HG02623 (cell line): ENCODE data around the gene PKIB.
"Not testable (repeated sequence)": the region's sequence is repeated elsewhere in the genome, so short reads cannot be mapped to it uniquely, and the experiment has no call there.

Experiments used
- ATAC-seq: cut with Tn5 transposase; IDR thresholded peaks from one replicate; pipeline ENCODE4 v1.9.1; 2021; ENCODE audit warnings: moderate library complexity; ENCODE audit not compliant: unreplicated experiment

PKIB gene

GRCh38 chr6:122609881-122610689 lies at the start of gene PKIB:
Gene PKIB, plus strand, starts transcription at chr6:122610405. Its CDS starts 107,390 bp downstream, at chr6:122717795.
- peak; percentile 91 for ATAC-seq

DNA sequence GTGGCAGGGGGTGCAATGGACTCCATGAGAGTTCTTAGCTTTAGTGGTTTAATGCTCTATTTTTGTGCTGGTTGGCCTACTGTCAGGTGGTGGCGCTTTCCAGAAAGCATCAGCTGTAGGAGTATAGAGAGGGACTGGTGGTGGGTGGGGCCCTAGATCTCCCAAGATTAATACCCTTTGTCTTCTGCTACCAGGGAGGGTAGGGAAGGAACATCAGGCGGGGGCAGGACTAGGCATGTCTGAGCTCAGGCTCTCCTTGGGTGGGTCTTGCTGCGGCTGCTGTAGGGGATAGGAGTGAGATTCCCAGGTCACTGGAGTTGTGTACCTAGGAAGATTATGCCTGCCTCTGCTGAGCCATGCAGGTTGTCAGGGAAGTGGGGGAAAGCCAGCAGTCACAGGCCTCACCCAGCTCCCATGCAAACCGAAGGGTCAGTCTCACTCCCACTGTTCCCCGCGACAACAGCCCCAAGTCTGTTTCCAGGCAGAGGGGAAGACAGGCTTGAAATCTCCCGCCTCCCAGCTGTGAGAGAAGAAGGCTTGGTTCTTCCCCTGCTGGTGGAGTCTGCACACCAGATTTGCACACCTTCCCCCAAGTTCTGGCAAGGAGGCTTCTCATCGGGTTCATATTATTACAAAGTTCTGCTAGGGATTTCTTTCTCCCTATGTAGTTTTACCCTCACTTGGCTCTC lies 46.7 kb upstream of the PKIB start:
- ATAC-seq = no peak

- no peak for ATAC-seq
Observed at GRCh38 chr6:122564230-122564629, 46.0 kb upstream of the PKIB start.

- ATAC-seq = no peak
Observed at GRCh38 chr6:122565708-122566107, 44.5 kb upstream of the PKIB start.

DNA sequence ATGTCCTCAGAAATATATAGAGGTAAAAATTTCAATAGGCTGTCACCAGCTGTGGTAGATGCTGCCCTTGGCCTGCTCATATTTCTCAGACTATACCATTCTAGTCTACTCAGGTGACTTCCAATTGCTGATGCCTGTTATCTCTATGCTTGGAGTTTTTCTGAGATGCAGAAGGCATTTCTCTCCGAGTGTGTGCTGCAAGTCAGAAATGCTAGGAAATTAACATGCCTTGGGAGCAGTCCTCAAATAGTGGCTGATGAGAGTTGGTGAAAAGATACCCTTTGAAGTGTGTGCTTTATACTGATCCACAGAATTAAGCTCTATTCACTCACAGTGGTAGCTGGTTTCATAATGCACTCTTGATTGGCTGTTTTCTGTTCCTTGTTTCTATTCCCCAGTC lies 43.2 kb upstream of the PKIB start:
- ATAC-seq = no peak

DNA sequence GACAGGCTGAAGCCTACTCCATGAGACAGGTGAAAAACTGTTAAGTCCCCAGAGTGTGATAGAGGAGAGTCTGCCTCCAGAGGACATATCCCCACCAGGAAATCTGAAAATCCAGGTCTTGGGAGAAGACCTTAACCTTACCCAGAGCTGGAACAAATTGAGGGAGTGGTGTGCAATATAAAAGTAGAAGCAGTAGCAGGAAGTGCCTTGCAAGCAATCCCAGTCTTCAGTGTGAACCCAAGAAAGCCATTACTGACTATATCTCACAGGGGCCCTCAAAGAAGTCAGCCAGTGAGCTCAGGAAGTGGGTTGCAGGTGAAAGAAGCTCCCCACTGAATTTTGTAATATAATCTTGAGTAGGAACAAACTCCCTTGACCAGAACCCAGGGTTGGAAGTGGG lies 41.9 kb upstream of the PKIB start:
- no peak for ATAC-seq

GRCh38 chr6:122568797-122569221 lies 41.4 kb upstream of the PKIB start:
- no peak for ATAC-seq

DNA sequence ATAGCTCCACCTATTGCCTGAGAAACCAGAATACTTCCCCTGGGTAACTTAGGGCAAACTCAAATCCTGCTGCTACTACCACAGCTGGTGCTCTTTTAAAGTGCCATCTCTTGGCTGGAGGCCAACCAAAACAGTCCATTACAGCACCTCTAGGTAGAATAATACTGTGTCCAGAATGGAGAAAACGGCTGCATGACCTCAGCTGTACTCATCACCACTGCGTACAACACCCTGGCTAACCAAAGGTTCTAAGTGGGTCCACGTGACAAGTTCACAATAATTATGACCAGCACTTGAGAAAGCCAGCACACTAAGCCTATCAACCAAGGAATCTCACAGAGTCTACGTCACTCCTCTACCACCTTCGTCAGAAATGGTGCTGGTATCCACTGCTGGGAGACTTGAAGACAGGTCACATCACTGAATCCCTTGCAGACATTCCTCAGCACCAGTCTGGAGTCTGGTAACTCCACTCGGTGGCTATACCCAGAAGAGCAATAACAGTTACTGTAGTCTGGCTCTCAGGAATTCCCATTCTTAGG lies 40.9 kb upstream of the PKIB start:
- no peak for ATAC-seq

GRCh38 chr6:122571888-122572287 lies 38.3 kb upstream of the PKIB start:
- ATAC-seq = no peak

GRCh38 chr6:122576888-122577287 lies 33.3 kb upstream of the PKIB start:
- no peak for ATAC-seq

- ATAC-seq = no peak
Observed at GRCh38 chr6:122578961-122579360, 31.2 kb upstream of the PKIB start.

DNA sequence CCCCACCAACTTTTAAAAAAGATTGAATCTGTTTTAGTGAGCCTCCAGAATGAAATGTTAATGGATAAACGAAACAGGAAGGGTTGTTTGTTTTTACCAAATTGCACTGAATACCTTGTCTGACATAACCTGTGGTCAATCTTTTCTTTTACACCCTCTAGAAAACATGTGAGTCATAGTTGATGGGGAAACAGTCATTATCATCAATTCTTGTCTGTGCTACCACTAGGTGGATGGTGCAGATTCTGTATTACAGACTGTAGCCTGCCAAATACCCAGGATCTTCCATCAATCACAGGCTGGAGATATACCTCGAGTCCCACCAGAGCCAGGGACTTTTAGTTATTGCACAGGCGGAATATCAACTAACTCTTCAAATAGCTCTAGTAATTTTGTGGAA lies 29.5 kb upstream of the PKIB start:
- ATAC-seq = no peak

- no peak for ATAC-seq
Observed at GRCh38 chr6:122589115-122589514, 21.1 kb upstream of the PKIB start.

DNA sequence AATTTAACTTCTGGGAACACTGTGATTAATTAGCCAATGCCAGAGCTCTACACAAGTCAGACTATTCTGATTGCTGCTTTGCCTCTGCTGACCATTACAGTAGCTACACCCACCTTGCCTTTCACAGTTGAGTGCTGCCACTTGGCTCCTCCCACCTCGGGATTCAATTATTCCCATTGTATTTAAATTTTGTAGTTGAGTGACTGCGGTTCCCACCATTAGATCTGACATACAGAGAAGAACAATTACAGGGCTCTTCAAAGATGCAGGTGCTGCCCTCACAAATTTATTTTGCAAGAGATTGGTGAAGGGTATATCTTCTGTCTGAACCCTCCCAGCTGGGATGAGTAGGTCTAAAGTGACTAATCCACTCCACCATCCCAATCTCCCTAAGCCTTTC lies 11.9 kb upstream of the PKIB start:
- ATAC-seq = not testable (repeated sequence)

- ATAC-seq = no peak
Observed at GRCh38 chr6:122604676-122605075, 5.5 kb upstream of the PKIB start.

- peak; percentile 16 for ATAC-seq
Observed at GRCh38 chr6:122610690-122611455, 668 bp downstream of the PKIB start.

DNA sequence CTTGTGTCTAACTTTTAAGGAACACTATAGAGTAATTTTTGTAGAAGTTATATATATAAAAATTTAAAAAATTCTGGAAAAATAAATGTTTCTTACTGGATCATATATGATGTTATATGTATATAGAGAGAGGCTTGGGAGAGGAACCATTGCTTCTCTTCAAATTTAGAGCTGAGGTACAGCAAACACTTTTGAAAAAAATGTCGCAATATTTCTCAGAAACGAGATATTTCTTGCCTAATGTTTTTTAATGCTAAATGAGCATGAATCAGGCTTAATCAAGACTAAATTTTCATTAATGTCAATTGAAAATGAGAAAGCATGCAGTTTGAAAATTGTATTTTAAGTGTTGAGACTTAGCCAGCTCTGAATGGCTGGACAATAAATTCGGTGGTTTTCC lies 2.6 kb downstream of the PKIB start:
- ATAC-seq = no peak

GRCh38 chr6:122614303-122614702 lies 4.1 kb downstream of the PKIB start:
- no peak for ATAC-seq

DNA sequence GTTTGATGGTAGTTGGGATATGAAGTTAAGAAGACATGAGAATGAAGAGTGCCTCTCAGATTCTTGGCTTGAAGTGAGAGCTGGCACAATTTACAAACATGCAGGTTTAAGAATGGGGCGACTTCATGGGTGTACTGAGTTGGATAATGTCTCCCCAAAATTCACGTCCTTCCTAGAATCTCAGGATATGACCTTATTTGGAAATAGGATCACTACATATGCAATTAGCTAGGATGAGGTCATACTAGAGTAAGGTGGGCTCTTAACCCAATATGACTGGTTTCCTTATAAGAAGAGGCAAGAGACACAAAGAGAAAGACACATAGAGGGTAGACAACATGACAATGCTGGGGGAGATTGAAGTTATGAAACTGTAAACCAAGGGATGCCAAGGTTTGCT lies 5.2 kb downstream of the PKIB start:
- ATAC-seq = no peak

DNA sequence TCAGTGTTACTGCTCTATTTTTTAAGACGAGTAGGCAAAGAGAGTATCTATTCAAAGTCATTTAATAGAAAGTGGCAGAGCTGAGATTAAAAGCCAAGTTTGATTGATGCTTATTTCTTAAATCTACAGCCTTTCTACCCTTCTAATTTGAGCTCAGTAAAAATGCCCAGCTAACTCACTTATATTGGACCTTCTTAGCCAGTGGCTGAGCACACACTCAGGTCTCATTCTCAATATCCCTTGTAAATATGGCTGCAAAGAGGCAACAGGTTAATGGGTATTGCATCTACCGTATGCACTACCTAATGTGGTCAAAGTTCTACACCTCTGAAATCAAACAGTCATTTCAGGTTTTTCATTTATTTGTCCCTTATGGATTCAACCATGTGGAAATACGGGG lies 6.7 kb downstream of the PKIB start:
- no peak for ATAC-seq

DNA sequence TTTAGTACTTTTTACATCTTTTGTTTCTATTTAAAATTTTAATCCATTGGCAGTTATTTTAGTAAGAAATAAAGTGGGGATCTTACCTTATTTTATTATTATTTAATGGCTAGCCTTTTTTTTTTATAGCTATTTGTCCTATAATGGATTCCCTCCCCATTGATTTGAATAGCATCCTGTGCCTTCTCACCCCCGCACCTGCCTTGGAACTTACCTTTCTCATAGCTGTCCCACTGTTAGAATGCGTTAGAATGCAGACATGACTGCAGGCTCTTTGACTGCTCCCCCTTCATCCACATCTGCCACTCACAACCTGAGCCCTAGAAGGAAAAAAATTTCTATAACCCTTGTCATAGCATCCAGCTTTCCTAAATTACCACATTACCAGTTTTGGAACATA lies 9.1 kb downstream of the PKIB start:
- ATAC-seq = no peak
